ENCODE results near the gene SLC39A13.

The SLC39A13 gene

DNA sequence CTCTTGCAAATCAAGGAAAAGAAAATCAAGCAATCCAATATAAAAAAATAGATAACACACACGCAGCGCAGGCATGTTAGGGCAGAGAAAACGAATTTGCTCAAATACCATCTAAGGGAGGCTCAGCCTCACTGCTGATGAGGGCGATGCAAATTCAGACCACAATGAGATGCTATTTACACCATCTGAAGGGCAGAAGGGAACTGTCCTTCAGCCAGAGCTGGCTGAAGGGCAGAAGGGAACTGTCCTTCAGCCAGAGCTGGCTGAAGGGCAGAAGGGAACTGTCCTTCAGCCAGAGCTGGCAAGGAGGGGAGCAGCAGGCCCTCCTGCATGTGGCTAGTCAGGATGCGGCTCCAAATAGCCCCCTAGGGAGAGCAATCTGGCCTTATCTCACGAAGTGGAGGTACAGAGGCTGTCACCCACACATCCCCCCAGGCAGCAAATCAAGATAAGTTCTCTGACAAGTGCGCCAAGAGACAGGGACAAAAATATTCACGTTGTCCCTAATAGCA lies 7.6 kb upstream of the SLC39A13 start:
- in situ Hi-C loops (cut with MboI; ENCODE audit: low sequenced_read_pairs) = no loop called here

DNA sequence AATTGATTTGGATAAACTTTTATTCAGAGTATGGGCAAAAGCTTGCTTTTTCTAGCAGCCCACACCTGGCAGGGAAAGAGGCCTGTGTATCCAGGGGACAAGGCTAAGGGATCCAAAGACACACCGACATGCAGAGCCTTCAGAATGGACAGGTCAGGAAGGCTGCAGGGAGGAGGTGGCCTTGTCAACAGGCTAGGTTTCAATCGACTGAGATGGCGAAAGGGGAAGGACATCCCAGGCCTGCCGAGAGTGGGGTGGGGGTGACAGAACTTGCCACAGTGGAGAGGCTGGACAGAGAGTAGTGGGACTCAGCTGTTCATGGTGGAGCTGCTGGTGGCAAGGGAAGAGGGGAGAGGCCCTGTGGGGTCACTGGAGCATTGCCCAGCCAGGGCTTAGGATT lies 5.3 kb upstream of the SLC39A13 start:
- in situ Hi-C loops (cut with MboI; ENCODE audit: low sequenced_read_pairs) = no loop called here

- in situ Hi-C loops (cut with MboI; ENCODE audit: low sequenced_read_pairs) = no loop called here
Observed at GRCh38 chr11:47403571-47403970, 4.8 kb upstream of the SLC39A13 start.

GRCh38 chr11:47406896-47407745 lies 1.3 kb upstream of the SLC39A13 start:
- in situ Hi-C loops (cut with MboI; ENCODE audit: low sequenced_read_pairs) = no loop called here

DNA sequence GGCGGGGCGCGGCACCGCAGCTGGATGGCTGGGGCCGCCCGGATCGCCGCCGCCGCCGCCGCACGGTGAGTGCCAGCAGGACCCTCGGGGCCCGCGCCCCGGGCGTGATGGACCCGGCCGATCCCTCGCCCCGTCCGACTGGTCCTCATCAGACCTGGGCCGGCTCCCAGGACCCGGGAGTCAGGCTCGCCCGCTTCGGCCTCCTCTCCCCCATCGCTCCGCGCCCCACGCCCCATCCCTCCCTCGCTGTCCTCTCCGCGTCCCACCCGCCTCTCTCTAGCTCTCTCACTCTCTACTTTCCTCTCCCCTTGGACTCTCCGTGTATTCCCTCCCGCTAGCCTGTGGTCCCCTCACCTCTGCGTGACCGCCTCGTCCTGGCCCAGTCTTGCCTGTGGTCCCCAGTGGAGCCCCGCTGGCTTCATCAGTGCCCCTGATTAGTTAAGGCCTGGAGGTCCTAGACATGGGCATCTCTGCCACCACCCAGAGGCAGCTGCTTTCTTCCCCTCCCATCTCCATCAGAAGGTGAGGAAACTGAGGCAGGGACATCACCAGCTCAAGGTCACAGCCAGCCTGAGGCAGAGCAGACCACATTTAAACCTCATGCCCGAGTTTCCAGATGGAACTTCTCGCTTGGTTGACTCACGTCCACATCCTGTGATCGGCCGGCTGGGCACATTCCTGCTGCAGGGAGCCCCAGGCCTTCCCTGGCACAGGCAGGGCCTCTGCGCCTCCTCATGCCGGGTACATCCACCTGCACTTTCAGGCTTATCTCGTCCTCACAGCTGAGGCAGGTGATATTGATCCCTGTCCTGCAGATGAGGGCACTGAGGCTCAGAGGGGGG lies 429 bp downstream of the SLC39A13 start:
- in situ Hi-C loops (cut with MboI; ENCODE audit: low sequenced_read_pairs) = no loop called here

DNA sequence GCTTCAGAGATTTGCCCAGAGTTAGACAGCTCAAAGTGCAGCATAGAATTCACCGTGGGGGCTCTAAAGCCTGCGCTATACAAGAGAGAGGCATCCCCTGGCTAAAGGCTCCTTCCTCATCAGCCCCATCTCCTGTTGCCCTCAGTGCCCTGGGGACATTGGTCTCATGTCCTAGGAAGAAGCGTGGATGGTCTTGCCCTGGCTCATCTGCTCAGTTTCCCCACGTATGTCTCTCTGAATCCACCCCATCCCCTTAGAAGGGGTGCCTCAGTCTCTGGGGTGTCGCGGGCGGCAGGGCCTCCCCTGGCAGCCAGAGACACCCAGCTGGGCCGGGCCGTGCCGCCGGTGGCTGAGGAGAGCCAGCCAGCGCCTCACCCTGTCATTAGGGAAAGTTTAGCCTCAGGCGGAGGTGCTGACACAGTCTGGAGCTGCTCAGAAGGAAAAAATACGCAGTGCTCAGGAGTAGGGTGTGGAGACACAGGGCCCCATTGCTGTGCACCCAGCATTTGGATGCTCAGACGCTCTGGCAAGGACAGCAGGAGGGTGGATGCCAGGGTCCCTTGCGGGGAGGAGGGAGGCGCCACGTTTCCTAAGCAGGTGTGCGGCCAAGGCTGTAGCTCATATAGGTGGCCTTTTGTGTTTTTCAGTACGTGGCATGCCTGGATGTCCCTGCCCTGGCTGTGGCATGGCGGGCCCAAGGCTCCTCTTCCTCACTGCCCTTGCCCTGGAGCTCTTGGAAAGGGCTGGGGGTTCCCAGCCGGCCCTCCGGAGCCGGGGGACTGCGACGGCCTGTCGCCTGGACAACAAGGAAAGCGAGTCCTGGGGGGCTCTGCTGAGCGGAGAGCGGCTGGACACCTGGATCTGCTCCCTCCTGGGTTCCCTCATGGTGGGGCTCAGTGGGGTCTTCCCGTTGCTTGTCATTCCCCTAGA lies 1.3 kb downstream of the SLC39A13 start:
- in situ Hi-C loops (cut with MboI; ENCODE audit: low sequenced_read_pairs) = no loop called here

DNA sequence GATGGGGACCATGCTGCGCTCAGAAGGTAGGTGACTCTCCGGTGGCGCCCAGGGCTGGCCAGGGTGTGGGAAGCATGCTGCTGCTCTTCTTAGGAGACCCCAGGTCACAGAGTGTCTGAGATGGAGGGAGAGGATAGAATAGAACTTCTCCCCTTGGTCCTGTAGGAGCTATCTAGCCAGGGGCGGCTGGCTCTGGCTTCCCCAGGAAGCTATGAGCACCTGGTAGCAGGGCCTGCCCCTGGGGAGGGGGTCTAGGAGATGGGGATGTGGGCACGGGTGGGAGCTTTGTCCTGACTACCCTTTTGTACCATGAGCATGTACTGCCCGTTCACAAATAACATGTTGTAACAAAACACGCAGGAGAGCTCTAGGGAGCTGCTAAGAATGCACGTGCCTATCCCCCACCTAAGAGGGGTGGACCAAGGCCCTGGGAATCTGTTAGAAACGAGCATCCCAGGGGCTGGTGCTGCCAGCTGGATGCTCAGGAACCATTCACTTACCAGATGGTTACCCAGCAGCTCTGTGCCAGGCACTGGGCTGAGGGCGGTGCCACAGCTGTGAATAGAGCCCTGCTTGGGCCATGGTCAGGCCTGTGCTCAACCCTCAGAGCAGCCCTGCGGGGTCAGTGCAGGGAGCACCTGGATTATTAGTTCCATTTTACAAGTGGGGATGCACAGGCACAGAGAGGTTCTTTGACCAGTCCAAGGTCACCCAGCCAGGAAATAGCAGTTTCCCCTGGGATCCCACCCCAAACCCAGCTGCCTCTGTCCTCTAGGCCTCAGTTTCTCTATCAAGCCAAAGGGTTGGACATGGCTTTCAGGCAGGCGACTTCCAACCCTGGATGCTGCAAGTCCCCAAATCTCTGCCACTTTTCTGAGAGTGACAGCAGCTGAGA lies 2.2 kb downstream of the SLC39A13 start:
- in situ Hi-C loops (cut with MboI; ENCODE audit: low sequenced_read_pairs) = no loop called here

DNA sequence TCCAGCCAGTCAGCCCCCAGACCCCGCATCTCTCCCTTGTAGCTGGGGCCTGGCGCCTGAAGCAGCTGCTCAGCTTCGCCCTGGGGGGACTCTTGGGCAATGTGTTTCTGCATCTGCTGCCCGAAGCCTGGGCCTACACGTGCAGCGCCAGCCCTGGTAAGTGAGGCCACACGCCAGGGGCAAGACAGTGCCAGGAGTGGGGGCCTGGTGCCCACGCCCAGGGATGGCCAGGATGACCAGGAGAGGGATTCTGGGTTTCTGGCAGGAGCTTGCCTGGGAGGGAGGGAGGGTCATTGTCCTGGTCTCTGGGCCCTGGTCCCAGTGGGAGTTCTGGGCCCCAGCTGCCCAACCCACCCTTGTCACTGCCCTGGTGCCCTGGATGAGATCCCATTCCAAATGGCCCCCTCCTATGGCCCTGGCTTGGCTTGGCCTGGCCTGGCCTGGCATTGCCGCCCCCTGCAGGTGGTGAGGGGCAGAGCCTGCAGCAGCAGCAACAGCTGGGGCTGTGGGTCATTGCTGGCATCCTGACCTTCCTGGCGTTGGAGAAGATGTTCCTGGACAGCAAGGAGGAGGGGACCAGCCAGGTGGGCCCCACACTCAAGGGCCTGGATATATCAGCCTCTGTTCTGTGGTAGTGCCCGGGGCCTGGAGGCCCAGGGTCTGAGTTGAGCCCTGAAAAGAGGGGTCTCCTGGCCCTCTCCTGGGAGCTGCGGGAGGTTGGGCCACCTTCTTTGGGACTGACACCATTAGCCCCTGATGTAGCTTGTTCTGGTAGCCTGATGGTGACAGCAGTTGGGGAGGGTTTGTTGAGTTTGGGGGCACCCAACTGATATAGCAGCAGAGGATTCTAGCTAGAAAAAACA lies 3.7 kb downstream of the SLC39A13 start:
- in situ Hi-C loops (cut with MboI; ENCODE audit: low sequenced_read_pairs) = no loop called here

DNA sequence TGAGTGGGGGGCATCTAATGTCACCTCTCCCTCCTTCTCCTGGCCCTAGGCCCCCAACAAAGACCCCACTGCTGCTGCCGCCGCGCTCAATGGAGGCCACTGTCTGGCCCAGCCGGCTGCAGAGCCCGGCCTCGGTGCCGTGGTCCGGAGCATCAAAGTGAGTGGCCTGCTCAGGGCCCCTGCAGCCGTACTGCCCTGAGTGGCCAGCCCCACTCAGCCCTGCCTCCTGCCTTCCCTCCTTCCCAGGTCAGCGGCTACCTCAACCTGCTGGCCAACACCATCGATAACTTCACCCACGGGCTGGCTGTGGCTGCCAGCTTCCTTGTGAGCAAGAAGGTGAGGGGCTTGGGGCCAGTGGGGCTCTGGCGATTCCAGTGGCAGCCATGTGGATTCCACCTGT lies 5.0 kb downstream of the SLC39A13 start:
- in situ Hi-C loops (cut with MboI; ENCODE audit: low sequenced_read_pairs) = no loop called here

GRCh38 chr11:47413908-47414684 lies 5.7 kb downstream of the SLC39A13 start:
- in situ Hi-C loops (cut with MboI; ENCODE audit: low sequenced_read_pairs) = no loop called here

DNA sequence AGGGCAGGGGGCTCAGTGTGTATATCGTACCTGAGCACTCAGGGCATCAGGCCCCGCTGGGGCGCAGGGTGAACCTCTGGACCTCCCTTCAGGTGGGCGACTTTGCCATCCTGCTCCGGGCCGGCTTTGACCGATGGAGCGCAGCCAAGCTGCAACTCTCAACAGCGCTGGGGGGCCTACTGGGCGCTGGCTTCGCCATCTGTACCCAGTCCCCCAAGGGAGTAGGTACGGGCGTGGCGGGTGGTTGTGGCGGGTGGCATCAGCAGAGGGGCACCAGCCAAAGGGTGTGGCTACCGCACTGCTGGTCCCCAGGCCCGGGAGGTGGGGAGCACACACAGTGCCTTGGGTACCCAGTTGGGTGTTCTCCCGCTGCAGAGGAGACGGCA lies 6.3 kb downstream of the SLC39A13 start:
- in situ Hi-C loops (cut with MboI; ENCODE audit: low sequenced_read_pairs) = no loop called here

GRCh38 chr11:47415091-47415854 lies 6.9 kb downstream of the SLC39A13 start:
- in situ Hi-C loops (cut with MboI; ENCODE audit: low sequenced_read_pairs) = no loop called here

- in situ Hi-C loops (cut with MboI; ENCODE audit: low sequenced_read_pairs) = no loop called here
Observed at GRCh38 chr11:47415949-47416472, 7.6 kb downstream of the SLC39A13 start.

GRCh38 chr11:47417712-47418111 lies 9.3 kb downstream of the SLC39A13 start:
- in situ Hi-C loops (cut with MboI; ENCODE audit: low sequenced_read_pairs) = no loop called here

- in situ Hi-C loops (cut with MboI; ENCODE audit: low sequenced_read_pairs) = no loop called here
Observed at GRCh38 chr11:47418454-47419259, 10.3 kb downstream of the SLC39A13 start.

DNA sequence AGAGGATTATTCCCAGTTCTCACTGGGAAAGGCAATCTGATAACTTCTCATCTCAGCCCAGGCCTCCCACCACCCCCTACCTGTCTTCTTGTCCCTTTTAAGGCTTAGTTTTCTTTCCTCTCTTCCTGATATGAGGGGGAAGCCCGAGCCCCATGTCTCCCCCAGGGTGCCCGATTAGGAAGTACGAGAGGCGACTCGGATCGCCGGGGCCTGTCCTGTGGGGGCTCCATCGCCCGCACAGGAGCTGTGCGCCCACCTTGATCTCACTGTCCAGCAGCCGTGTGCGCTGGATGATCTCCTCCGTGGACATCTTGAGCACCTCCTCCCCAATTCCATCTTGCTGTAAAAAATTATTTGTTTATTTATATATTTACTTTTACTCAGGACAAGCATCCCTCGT lies 17.2 kb downstream of the SLC39A13 start:
- in situ Hi-C loops (cut with MboI; ENCODE audit: low sequenced_read_pairs) = no loop called here
